HT-29 (cell line): Measurements from ENCODE around the gene OBP2B. TPM values are rescaled to one million over a fixed set of nuclear protein-coding genes. Genes with fewer than 3 reads are reported as not detected.
"Not testable (repeated sequence)": the region's sequence is repeated elsewhere in the genome, so short reads cannot be mapped to it uniquely, and the experiment has no call there.

Experiments used
- DNase-seq: peaks from one replicate; pipeline ENCODE4 v3.0.0-alpha.2; 2015; ENCODE audit warnings: low spot score
- total RNA-seq: library from RNA; depleted of rRNA; stranded (reverse); fragments of >200 nt; shearing (Covaris generic); gene quantifications from 2 replicates; pipeline ENCODE4 v1.2.3, GENCODE V29; 2014

The OBP2B gene
- total RNA-seq, 1 experiment from 2014 or later, result not detected

DNA sequence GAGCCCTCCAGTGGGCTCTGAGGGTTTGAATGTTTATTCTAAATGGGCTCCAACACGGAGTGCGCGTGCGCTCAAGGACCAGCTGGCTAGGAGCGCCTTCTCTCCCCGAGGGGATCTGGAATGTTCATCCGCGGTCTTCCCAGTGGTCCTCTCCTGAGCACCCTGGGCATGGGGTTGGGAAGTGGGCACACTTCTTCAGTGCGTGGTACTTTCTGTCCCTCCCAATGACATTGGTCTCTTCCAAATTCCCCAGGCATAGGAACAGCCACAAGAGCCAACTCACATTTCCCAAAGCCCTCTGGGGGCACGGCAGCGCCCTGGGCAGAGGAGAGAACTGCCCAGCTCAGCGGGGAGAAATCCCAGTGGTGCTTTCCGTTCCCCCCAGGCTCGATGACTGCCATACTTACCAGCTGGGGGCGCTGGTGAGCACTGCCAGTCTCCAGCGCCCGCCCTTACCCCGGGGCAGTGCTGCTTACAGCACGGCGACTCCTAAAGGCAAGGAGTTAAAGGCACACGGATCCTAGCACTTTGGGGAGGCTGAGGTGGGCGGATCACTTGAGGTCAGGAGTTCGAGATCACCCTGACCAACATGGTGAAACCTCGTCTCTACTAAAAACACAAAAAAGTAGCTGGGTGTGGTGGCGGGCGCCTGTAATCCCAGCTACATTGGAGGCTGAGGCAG, 29.9 kb upstream of the OBP2B start:
- DNase-seq, result peak; percentile 89

DNA sequence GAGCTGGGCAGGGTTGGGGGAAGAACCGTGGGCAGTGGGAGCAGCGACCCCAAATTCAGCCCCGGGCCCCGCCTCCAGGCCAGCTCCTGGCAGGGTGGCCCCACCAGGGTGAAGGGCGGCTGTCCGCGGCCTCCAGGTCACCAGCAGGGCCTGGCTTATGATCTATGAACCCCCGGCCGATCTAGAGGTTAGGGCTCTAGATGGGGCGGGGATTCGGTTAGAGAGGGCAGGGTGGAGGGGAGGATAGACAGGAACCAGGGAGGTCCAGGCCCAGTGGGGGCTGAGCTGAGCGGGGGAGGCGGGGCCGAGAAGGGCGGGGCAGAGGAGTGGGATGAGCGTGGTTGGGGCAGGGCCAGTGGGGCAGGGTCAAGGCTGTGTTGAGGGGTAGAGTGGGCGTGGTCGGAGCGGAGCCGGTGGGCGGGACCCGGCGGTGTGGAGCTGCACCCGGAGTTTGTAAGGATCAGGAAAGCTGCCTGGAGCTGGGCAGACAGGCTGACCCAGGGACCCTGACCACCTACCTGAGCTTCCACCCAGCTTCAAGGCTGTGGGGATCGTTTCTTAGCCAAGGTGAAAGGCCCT, 29.3 kb upstream of the OBP2B start:
- peak; percentile 42 for DNase-seq

DNA sequence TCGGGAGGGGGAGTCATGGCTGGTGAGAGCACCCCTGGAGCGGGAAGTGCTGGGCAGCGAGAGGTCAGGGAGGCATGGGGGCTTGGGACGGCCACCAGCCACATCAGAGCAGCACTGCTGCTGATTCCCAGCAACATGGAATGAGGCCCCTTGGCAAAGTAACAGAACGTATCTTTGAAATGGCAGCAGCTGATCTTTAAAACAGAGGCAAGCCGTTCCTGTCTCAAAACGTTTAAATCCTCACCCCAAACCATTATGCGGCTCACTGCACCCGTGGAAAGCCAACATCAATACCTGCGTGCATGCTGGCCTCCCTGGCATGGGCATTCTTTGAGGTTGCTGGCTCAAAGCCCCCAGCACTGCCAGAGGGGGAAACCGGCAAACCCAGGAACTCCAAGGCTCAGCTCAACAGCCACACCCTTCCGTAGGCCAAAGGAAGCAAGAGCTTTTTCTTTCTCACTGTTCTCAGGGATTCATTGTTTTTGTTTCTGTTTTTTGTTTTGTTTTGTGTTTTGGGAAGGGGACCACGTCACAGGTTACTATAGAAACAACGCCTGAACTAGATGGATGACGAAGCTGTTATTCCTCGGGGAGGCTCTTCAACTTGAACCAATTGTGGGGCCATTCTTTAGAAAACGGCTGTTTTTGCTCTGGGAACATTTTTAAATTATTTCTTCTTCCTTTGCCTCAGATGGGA, 28.1 kb upstream of the OBP2B start:
- no peak for DNase-seq

DNA sequence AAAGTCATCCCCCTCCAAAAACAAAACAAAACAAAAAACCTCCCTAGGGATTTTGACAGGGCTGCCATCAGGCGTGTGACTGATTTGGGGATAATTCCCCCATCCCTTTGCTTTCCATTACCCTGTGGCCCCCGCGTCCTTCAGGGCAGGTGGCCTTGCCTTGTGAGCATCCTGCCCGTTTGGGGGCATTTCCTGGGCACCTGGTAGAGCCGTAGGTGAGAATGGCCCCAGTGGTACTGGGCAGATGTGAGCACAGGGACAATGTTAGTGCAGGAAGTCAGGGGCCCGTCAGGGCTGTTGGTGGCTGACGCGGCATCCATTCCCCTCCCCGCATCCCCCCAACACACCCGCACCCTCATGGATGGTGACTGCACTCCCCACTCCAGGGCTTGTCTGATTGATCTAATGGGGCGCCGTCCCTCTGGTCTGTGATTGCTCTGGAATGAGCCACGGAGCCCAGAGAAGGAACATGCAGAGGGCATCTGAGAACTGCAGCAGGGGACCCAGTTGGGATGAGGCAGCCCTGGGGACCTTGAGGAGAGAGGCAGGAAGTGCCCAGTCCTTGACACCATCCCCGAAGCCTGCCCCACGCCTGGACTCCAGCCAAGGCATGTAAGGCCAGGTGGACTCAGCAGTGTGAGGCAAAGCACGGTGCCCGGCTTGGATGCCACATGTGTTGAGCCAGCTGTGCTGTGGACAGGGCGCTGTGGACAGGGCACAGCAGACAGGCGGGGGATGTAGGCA, 27.4 kb upstream of the OBP2B start:
- not testable (repeated sequence) for DNase-seq

DNA sequence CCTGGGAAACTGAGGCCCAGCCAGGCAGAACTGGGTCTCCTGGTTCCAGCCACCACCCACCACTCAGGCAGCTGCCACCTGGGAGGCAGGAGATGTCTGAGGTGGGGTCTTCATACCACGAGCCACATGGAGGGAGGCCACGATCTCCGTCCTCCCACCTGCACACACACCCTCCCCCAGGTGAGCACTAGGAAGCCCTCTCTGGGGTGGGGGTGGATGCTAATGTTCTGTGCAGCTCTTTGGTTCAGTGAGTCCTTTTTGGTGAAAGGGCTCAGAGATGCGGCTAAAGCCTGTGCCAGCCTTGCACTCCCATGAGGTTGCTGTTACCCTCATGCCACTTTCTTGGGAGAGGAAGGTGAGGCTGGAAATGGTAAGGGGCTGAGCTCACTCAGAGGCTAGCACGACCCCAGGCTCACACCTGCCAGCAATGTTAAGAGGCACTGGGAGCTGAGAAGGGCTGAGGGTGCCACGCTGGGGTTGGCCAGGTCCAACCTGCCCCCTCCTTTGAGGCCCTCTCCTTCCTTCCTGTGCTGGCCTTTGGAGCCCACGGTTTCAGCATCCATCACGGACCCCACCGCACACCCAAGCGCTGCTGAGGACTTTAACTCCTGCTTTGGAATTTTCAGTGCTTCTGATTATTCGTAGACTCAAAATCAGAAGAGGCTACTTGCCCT, 26.6 kb upstream of the OBP2B start:
- no peak for DNase-seq

DNA sequence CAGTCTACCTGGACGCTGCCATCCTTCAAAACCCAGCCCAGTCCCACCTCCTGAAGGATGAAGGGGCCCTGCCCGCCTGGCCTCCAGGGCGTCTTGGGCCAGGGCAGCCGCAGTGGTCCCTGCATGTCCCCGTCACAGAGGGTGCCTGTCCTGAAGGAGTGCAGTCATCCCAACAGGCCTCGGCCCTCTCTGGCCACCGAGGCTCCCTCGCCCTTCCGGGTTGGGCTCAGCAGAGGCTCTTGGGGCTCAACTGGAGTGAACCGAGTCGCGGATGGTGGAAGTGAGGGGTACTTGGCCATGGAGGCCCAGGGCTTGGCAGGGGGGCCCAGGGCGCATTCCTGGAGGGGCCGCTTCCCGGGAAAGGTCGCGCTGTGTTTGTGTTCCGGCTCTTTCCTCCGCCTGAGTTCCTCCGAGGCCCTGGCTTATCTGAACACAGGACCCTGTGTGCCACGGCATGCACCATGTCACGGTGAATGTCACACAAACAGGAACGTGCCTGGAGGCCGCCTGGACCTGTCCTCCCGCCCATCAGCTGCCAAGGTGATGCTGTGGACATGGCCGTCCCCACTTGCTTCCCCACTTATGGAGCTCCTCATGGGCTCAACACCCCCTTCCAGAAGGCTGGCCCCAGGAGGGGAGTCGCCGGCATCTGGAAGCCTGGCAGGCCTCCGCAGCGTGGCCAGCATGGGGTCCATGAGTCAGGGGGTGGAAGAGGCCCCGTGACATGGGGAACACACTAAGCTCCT, 25.7 kb upstream of the OBP2B start:
- DNase-seq, result no peak

DNA sequence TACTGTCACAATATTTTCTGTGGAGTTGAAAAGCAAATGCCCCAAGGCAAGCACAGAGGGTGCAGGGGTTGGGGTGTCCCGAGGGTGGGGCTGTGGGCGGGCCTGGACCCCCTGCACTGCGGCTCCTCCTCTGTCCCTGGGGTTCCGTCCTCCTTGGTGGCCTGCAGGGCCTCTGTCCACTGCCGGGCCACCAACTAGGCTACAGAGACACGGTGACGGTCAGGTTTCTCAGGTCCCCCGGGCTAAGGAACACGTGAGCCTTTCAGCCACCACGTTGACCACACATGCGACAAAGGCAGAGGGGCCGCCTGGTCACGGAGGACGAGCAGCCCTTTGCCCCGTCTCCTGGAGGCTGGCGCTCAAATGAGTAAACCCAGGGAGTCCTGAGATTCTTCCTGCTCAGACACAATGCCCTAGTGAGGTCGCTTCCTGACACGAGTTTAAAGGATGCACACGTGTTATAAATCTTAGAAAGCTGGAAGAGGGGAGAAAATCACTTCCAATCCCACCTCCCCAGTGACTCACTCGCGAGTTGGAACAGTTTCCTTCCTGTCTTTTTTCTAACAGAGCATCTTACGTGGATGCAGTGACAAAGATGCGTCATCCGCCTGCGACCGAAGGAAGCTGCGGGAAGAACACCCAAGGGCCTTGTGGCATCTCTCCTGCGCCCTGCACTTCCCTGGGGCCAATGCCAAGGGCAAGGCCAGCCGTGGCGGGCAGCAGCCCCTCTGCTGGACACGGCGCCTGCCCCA, 24.8 kb upstream of the OBP2B start:
- no peak for DNase-seq

DNA sequence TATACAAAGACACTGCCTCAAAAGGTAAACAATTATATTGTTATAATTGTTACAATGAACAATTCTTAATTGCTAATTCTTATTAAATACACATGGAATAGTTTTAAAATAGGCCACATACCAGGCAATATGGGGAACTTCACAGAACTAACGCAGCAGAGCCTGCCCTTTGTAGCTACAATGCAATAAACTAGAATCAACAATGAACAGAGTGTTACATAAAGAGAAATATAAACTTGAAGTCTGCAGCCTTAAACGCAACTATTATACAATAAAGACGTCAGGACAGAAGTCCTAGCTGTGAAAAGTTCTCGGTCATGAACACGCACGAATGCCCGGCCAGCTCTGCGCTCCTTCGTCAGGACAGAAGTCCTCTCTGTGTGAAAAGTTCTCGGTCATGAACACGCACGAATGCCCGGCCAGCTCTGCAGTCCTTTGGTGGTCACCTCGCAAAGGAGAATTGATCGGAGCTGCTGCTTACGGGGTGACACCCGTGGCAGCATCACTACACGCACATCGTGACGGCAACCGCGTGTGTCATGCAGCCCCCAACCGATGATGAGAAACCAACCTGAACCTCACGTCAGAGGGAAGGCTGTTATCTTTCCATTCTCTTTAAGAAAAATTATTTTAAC, 23.0 kb upstream of the OBP2B start:
- not testable (repeated sequence) for DNase-seq

DNA sequence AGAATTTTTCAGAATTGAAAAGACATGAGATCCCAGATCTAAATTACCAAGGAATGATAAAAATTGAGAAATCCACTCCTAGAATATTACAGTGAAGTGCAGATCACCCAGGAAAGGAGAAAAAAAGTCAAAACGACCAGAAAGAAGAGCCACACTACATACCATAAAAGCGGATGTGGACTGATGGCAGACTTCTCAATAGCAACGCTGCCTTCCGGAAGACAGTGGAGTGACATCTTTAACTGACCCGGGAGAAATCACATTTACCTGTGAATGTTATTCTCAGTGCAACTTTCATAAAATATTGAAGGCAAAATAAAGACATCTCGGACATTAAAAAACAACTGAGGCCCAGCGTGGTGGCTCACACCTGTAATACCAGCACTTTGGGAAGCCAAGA, 21.5 kb upstream of the OBP2B start:
- not testable (repeated sequence) for DNase-seq

DNA sequence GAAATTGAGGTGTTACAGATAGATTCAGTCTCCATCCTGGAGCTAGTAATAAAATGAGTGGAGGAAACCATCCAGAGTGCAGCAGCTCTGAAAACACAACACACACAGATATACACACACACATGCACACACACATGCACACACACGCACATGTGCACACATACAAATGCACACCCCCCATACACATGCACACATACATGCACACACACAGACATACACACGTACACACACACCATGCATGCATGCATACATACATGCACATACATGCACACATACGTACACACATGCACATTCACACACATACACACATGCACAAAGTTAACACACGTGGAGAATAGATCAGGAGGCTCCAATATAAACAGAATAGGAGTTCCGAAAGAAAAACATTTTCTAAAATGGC, 21.0 kb upstream of the OBP2B start:
- no peak for DNase-seq

DNA sequence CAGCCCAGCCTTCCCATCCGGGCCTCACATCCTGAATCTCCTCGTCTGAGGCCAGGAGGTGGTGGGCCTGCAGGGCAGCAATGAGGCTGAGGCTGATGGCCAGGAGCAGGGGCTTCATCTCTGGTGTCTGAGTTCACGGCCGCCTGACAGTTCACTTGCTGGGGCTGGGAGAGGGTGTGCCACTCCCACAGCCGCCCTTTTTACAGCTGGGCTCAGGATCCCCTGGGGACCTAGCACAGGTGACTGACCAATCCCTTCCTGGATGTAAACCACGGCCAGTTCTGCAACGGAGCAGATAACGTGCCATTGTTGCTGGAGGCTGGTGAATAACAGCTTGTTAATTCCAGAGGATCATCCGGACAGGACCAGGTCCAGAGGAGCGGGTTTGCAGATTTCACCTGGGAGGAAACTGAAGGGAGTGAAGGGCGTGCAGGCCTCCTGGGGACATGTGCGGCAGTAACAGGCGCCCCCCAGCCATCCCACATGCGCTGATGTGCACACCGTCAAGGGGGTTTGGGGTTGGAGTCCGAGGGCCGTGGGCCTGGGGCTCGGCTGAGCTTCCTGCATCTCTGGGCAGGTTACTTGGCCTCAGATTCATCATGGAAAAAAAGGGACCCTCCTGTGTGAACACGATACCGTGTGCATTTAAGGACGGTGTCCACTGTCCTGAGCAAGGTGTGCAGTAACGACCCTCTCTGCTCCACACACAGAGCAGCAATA, 19.6 kb upstream of the OBP2B start:
- not testable (repeated sequence) for DNase-seq

DNA sequence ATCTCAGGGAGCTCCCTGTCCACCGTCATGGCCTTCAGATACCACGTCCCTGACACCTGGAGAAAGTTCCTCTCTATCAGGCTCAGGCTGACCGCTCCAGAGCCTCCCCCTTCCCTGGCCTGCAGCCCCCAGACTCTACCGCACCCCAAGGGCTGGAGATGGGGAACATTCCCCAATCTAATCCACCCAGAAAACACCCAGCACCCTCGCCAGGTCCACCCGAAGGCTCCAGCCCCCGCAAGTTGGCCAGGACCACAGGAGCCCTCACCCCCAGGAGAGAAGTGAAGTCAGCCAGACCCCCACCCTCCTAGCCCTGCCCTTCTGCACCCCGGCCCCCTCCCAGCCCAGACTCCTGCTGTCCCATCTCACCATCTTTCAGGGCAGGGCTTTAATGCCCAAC, 18.9 kb upstream of the OBP2B start:
- not testable (repeated sequence) for DNase-seq

DNA sequence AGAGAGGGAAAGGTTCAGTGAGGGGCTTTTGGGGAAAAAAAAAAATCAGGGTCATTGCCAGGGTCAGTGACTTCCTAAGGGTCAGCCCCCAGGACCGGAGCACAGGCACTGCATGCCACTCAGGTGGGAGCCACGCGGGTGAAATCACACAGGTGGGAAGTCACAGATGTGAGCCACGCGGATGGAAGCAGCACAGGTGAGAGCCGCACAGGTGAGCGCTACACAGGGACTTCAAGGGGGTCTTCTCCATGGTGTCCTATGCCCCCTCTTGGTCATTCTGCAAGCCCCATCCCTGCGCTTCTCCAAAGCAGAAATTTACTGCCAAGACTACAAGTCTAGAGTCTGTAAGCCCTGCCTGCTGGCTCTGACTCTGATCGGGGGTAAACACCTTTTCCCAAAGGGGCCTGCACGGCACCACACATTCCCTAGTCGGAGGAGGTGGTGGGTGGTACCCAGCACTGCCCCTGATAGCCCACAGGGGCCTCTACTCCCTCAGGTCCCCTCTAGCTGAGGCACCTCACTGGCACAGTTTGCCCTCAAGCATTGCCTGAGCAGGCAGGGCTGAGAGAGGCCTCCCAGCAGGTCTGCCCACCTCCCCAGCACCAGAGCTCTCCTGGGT, 18.3 kb upstream of the OBP2B start:
- DNase-seq, result no peak

DNA sequence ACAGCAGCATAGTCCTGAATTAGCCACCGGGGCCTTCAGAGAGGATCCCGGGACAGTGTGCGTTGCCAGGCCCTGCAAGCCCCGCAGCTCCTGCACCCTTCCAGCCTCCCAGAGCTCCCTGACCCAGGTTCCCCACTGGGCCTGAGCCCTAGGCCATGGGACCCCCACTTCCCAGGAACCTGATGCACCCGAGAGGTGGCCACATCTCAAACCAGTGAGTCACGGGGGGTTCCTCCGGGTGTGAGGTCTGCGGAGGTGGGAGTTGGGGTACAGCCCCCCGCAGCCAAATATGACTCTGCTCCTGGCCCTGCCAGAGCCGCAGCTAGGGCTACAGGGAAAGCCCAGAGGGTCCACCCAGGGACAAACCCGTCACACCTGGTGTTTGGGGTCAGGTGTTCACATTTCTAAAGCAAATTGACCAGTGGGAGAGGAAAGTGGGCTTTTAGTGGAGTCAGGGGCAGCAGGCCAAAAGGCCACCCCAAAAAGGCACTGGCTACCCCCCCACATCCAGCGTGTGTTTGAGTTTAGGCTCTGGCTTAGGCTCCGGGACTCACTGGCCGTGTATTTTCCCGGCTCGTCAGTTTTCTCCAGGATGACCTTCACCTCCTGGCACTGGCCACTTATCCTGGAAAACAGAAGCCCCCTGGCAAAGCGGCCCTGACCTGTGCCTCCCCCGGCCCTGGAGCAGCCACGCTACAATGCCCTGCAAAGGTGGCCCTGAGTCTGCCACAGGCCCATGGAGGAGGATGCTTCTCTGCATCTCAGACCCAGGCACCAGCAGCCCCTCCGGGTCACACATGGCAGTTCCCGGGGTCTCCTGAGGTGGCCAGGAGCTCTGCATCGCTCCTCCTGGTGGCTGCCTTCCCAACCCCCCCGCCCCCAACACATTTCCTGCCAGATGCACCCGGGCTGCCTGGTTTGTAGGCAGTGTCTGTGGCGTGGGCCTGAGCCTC, 17.4 kb upstream of the OBP2B start:
- DNase-seq, result no peak

DNA sequence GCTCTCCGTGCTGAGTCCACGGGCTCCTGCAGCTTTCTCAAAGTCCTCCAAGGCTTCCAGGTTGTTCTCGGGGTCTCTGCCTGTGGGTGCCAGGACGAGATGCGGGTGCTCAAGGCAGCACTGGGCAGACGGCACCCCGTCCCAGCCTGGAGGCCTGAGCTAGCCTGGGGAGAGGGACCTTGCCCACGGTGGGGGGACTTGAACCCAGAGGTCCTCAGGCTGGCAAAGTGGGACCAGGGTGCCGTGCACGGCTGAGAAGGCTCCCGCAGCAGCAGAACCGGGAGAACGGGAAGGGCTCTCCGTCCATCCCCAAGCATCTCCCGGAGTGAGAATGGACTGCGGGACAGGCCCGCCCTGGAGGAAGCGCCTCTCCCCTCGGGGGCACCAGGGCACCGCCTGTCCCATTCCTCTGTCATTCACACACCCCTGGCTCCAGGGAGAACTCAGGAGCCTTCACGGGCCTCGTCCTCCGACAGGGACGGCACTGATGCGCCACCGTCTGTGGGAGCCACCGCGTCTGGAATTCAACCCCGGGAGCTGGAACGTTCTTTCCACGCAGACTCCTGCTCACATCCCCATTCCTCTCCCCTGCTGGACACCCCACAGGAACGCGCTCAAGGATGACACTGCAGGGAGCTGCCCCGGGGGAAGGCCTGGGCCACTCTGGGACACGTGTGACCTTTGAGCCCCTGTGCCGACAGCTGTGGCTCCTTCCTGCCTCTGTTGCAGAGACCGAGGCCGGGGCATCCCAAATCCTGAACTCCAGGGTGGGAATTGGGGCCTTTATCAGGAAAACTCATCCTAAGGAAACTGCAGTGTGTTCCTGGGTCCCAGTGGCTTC, 16.3 kb upstream of the OBP2B start:
- no peak for DNase-seq

DNA sequence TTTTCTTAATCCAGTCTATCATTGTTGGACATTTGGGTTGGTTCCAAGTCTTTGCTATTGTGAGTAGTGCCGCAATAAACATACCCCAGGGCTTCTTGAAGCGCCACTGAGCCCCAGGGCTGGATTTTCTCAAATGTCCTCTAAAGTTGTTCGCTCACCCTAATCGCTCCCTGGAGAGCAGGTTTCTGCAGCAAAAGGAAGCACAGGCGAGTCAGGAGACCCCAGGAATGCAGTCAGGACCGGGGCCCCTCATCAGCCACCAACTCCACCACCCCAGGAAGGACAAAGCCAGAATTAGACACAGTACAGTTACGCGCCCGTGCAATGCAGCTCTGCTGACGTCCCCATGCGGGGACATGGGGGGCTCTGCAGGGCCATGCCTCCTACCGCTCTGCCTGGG, 15.7 kb upstream of the OBP2B start:
- DNase-seq, result no peak
